WTC11 (cell line): ENCODE measurements around the gene AKT1. TPM values are rescaled to one million over a fixed set of nuclear protein-coding genes. Genes with fewer than 3 reads are reported as not detected.

Experiments
- ATAC-seq: fragments of 200-7000 bp; cut with Tn5 transposase; 2 replicates; pipeline ENCODE4 v1.10.0; 2021; ENCODE audit warnings: mild to moderate bottlenecking, moderate library complexity
- CTCF ChIA-PET: fragments of 300-600 bp; sonication (Branson Sonifier 250); formaldehyde crosslinking; loops from one replicate; lab custom pipeline; 2021; ENCODE audit warnings: antibody characterized with exemption; lab: Charles Lee
- POLR2A ChIA-PET: fragments of 350-600 bp; sonication (Branson Sonifier 250); formaldehyde crosslinking; loops from one replicate; lab custom pipeline; 2021; ENCODE audit warnings: antibody characterized with exemption; lab: Charles Lee
- DNase-seq: peaks from one replicate; pipeline ENCODE4 v3.0.0; 2021; ENCODE audit warnings: low spot score
- H3K27ac Mint-ChIP-seq: 2 replicates; pipeline ENCODE4 v1.8.0; 2021; ENCODE audit warnings: mixed read lengths
- H3K27me3 Mint-ChIP-seq: 2 replicates; pipeline ENCODE4 v1.8.0; 2021; ENCODE audit warnings: low read depth, mild to moderate bottlenecking, moderate library complexity, mixed read lengths
- H3K36me3 Mint-ChIP-seq: 2 replicates; pipeline ENCODE4 v1.8.0; 2021; ENCODE audit warnings: mixed read lengths
- H3K4me1 Mint-ChIP-seq: 2 replicates; pipeline ENCODE4 v1.8.0; 2022; ENCODE audit warnings: mixed read lengths
- H3K4me3 Mint-ChIP-seq: 2 replicates; pipeline ENCODE4 v1.8.0; 2021; ENCODE audit warnings: mild to moderate bottlenecking, moderate library complexity, mixed read lengths
- H3K9me3 Mint-ChIP-seq: 2 replicates; pipeline ENCODE4 v1.8.0; 2021; ENCODE audit warnings: mixed read lengths
- ATF2 ChIP-seq: sonication (generic); formaldehyde crosslinking; IDR thresholded peaks from 2 replicates; pipeline ENCODE4 v1.8.1; 2022; ENCODE audit warnings: low read depth, missing genetic modification reagents, borderline replicate concordance
- CREB1 ChIP-seq: sonication (generic); formaldehyde crosslinking; IDR thresholded peaks from 2 replicates; pipeline ENCODE4 v1.8.0; 2023; ENCODE audit warnings: mild to moderate bottlenecking, missing genetic modification reagents
- E2F4 ChIP-seq: sonication (generic); formaldehyde crosslinking; IDR thresholded peaks from 2 replicates; pipeline ENCODE4 v1.8.1; 2022; ENCODE audit warnings: low read depth, mild to moderate bottlenecking, moderate library complexity, missing genetic modification reagents, borderline replicate concordance
- ERG ChIP-seq: fragments of 250-450 bp; sonication (Bioruptor Pico); IDR thresholded peaks from 2 replicates; pipeline ENCODE4 v1.8.0; 2021; ENCODE audit warnings: mild to moderate bottlenecking
- KAT7 ChIP-seq: sonication (generic); formaldehyde crosslinking; IDR thresholded peaks from 2 replicates; pipeline ENCODE4 v1.8.1; 2023; ENCODE audit warnings: missing genetic modification reagents, mild to moderate bottlenecking, borderline replicate concordance
- MYBL2 ChIP-seq: sonication (generic); formaldehyde crosslinking; IDR thresholded peaks from 2 replicates; pipeline ENCODE4 v1.8.1; 2023; ENCODE audit warnings: mild to moderate bottlenecking, moderate library complexity, missing genetic modification reagents
- SOX15 ChIP-seq: fragments of 250-450 bp; sonication (Bioruptor Pico); IDR thresholded peaks from 2 replicates; pipeline ENCODE4 v1.9.0; 2021; ENCODE audit warnings: mild to moderate bottlenecking
- STAT6 ChIP-seq: sonication (generic); formaldehyde crosslinking; conservative IDR thresholded peaks from 2 replicates; pipeline ENCODE4 v1.8.1; 2023; ENCODE audit warnings: mild to moderate bottlenecking, low read depth, missing genetic modification reagents, moderate library complexity
- ZBTB21 ChIP-seq: sonication (generic); formaldehyde crosslinking; IDR thresholded peaks from 2 replicates; pipeline ENCODE4 v1.8.1; 2023; ENCODE audit warnings: mild to moderate bottlenecking, missing genetic modification reagents, borderline replicate concordance
- ZNF281 ChIP-seq: sonication (generic); formaldehyde crosslinking; IDR thresholded peaks from 2 replicates; pipeline ENCODE4 v1.8.0; 2023; ENCODE audit warnings: mild to moderate bottlenecking, missing genetic modification reagents
- ZNF317 ChIP-seq: sonication (generic); formaldehyde crosslinking; IDR thresholded peaks from 2 replicates; pipeline ENCODE4 v1.8.1; 2023; ENCODE audit warnings: low read depth, mild to moderate bottlenecking, moderate library complexity, missing genetic modification reagents, borderline replicate concordance
- ZNF396 ChIP-seq: fragments of 250-450 bp; sonication (Bioruptor Pico); IDR thresholded peaks from 2 replicates; pipeline ENCODE4 v1.8.0; 2021; ENCODE audit warnings: mild to moderate bottlenecking, moderate library complexity, borderline replicate concordance
- ZNF425 ChIP-seq: fragments of 250-450 bp; sonication (Bioruptor Pico); conservative IDR thresholded peaks from 2 replicates; pipeline ENCODE4 v1.9.0; 2021; ENCODE audit warnings: mild to moderate bottlenecking
- ZNF532 ChIP-seq: fragments of 250-450 bp; sonication (Bioruptor Pico); IDR thresholded peaks from 2 replicates; pipeline ENCODE4 v1.9.0; 2021; ENCODE audit warnings: mild to moderate bottlenecking, borderline replicate concordance
- total RNA-seq: library from RNA; stranded (reverse); gene quantifications from 3 replicates; pipeline ENCODE4 v1.2.3, GENCODE V29; 2021

Gene AKT1
- total RNA-seq, 1 experiment from 2014 or later, result 121 TPM

- TF ChIP-seq E2F4 (CRISPR knock-in tag), result no peak
These were observed 38.3 kb downstream of the AKT1 start (continued) for GRCh38 chr14:104757238-104757585.

- no peaks in the 10 kb centered on the region; the same call in 1 of the 2 replicates for H3K27me3 Mint-ChIP-seq
- H3K4me3 Mint-ChIP-seq, result no peak overlapping the region
- no peak for ATAC-seq
- CTCF ChIA-PET, result interaction anchor here (0.9 to 1.4 kb wide), 2 partner anchors 31 to 70 kb away, joined by 4 to 6 read pairs; no protein-coding TSS in a partner anchor
- H3K36me3 Mint-ChIP-seq, result peaks cover 24% of the 10 kb centered on the region
- peaks cover 18% of the 10 kb centered on the region for H3K4me1 Mint-ChIP-seq
- H3K9me3 Mint-ChIP-seq, result no peaks in the 10 kb centered on the region
- POLR2A ChIA-PET, result no interaction called here
- H3K27ac Mint-ChIP-seq, result no peak overlapping the region
- no peak for DNase-seq
- TF ChIP-seq ATF2 (CRISPR knock-in tag), result no peak
- no peak for TF ChIP-seq ZBTB21 (CRISPR knock-in tag)
- TF ChIP-seq ZNF317 (CRISPR knock-in tag), result no peak
- no peak for TF ChIP-seq CREB1
- no peak for TF ChIP-seq ERG (CRISPR knock-in tag)
- TF ChIP-seq ZNF425 (CRISPR knock-in tag), result no peak
- TF ChIP-seq ZNF281, result no peak
- TF ChIP-seq MYBL2 (CRISPR knock-in tag), result no peak
- no peak for TF ChIP-seq STAT6 (CRISPR knock-in tag)
- no peak for TF ChIP-seq ZNF532 (CRISPR knock-in tag)
- TF ChIP-seq SOX15, result no peak
- TF ChIP-seq KAT7 (CRISPR knock-in tag), result no peak
- TF ChIP-seq ZNF396 (CRISPR knock-in tag), result no peak
These were observed 38.9 kb downstream of the AKT1 start for GRCh38 chr14:104756477-104757237.
